Ascending aorta (tissue), 2 donors: Measurements from ENCODE around the gene PHKA2. TPM values are rescaled to one million over a fixed set of nuclear protein-coding genes. Genes with fewer than 3 reads are reported as not detected.

Experiments used
- DNase-seq, 2 donors: peaks; one replicate each; pipeline ENCODE4 v3.0.0-alpha.2; 2019; ENCODE audit warnings: low spot score in 2 of 2
- H3K27ac ChIP-seq, 2 donors: fragments of 200-600 bp; sonication (generic); one replicate each; pipeline ENCODE4 v1.5.1; 2016 to 2017; ENCODE audit warnings: mild to moderate bottlenecking in 1 of 2
- H3K27me3 ChIP-seq: fragments of 200-600 bp; sonication (generic); one replicate; pipeline ENCODE4 v1.5.1; 2017
- H3K36me3 ChIP-seq, 2 donors: fragments of 200-600 bp; sonication (generic); one replicate each; pipeline ENCODE4 v1.5.1; 2016
- H3K4me1 ChIP-seq, 2 donors: fragments of 200-600 bp; sonication (generic); one replicate each; pipeline ENCODE4 v1.5.1; 2016 to 2017; ENCODE audit warnings: mild to moderate bottlenecking in 1 of 2
- H3K4me3 ChIP-seq, 2 donors: fragments of 200-600 bp; sonication (generic); one replicate each; pipeline ENCODE4 v1.5.1; 2016 to 2017; ENCODE audit warnings: mild to moderate bottlenecking in 1 of 2
- H3K9me3 ChIP-seq, 2 donors: fragments of 200-600 bp; sonication (generic); one replicate each; pipeline ENCODE4 v1.5.1; 2016
- intact Hi-C: fragments of 100-400 bp; cut with DNase I; formaldehyde crosslinking; loops from one replicate; pipeline ENCODE4 v1.15.1; 2023
- total RNA-seq: library from RNA; depleted of rRNA; stranded (reverse); fragments of >200 nt; gene quantifications from one replicate; pipeline ENCODE4 v1.1.0, GENCODE V29; 2016
- TF ChIP-seq, protein P1 (sequence below), 3 experiments: fragments of 200-600 bp in 2 of 3; fragments of 450-650 bp in 1 of 3; sonication (generic) in 2 of 3; IDR thresholded peaks; one replicate each; pipeline ENCODE4 v1.5.1; 2016 to 2019; ENCODE audit warnings: antibody characterized with exemption in 3 of 3, mild to moderate bottlenecking in 1 of 3, moderate library complexity in 1 of 3

The PHKA2 gene
- total RNA-seq, 1 donor from 2014 or later = 16.0 TPM

DNA sequence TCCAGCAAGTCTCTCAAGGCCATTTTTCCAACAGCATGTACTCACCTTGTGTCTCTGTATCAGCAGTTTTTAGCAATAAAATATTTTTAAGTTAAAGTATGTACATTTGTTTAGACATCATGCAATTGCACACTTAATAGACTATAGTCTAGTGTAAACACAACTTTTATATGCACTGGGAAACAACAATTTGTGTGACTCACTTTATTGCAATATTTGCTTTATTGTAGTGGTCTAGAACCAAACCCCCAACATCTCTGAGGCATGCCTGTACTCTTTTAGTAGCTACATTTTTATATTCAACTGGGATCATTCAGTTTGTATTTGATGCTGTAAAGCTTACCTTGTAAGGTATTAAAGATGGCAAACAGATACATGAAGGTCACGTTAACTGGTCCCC is 14.7 kb upstream of the PHKA2 start:
- H3K4me1 ChIP-seq = peaks cover 0 to 3% of the 10 kb centered on the region in 2 donors
- no peaks in the 10 kb centered on the region for H3K9me3 ChIP-seq
- no peak overlapping the region for H3K4me3 ChIP-seq
- no peaks in the 10 kb centered on the region for H3K36me3 ChIP-seq
- intact Hi-C loops = no loop called here
- no peak overlapping the region for H3K27ac ChIP-seq
- DNase-seq = no peak
- TF ChIP-seq, protein P1, sequence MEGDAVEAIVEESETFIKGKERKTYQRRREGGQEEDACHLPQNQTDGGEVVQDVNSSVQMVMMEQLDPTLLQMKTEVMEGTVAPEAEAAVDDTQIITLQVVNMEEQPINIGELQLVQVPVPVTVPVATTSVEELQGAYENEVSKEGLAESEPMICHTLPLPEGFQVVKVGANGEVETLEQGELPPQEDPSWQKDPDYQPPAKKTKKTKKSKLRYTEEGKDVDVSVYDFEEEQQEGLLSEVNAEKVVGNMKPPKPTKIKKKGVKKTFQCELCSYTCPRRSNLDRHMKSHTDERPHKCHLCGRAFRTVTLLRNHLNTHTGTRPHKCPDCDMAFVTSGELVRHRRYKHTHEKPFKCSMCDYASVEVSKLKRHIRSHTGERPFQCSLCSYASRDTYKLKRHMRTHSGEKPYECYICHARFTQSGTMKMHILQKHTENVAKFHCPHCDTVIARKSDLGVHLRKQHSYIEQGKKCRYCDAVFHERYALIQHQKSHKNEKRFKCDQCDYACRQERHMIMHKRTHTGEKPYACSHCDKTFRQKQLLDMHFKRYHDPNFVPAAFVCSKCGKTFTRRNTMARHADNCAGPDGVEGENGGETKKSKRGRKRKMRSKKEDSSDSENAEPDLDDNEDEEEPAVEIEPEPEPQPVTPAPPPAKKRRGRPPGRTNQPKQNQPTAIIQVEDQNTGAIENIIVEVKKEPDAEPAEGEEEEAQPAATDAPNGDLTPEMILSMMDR (IDR thresholded peaks at IDR 0.05) = no peak
- H3K27me3 ChIP-seq = no peaks in the 10 kb centered on the region

DNA sequence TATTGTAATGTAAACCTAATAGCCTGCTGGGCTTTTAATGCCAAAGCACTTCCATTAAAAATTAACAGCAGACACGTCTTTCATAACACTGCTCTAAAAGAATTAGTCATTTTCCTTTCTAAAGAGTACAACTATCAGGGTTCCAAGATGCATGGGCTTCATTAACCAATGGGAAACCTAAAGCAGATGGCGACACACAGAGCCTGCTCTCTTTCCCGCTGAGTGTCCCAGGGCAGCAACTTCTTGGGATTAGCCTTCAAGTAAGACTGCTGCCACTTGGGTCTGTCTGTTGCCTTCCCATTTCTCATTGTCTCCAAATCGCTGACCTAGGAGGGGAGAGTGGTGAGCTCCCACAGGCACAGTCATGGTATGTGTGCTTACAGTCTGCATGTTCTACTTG is 14.0 kb upstream of the PHKA2 start:
- H3K4me1 ChIP-seq = peaks cover 0 to 3% of the 10 kb centered on the region in 2 donors
- TF ChIP-seq, protein P1 (IDR thresholded peaks at IDR 0.05) = no peak
- no peak overlapping the region for H3K27ac ChIP-seq
- H3K27me3 ChIP-seq = no peaks in the 10 kb centered on the region
- no peak for DNase-seq
- no peaks in the 10 kb centered on the region for H3K36me3 ChIP-seq
- intact Hi-C loops = no loop called here
- no peaks in the 10 kb centered on the region for H3K9me3 ChIP-seq
- no peak overlapping the region for H3K4me3 ChIP-seq

GRCh38 chrX:18996536-18996935 is 12.6 kb upstream of the PHKA2 start:
- intact Hi-C loops = no loop called here
- DNase-seq = no peak

DNA sequence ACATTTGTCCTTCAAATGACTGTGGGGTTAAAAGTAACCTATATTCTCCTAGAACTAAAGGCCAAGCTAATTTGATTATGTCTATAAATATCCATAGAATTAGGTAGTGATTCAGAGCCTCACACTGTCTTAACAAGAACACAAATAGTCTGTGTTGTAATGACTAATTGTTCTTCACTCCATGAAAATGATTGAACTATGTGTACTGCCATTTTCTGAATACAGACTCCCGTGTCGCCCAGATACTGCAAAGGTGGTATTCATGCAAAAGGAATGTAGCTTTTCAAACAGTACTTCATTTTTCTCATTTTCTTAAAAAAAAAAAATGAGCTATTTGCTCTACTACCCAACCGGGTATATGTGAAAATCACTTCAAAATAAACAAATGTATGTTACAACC is 11.3 kb upstream of the PHKA2 start:
- Histone ChIP-seq H3K4me1 (peaks cover 0 to 3% of the 10 kb centered on the region in 2 donors), H3K9me3 (no peaks in the 10 kb centered on the region), H3K27me3 (no peaks in the 10 kb centered on the region), H3K27ac (no peak overlapping the region), H3K36me3 (no peaks in the 10 kb centered on the region), H3K4me3 (no peak overlapping the region)
- intact Hi-C loops = no loop called here
- TF ChIP-seq, protein P1 (IDR thresholded peaks at IDR 0.05) = no peak
- DNase-seq = no peak

More at GRCh38 chrX:18996536-18996935, 12.6 kb upstream of the PHKA2 start:
- H3K4me1 ChIP-seq = peaks cover 0 to 3% of the 10 kb centered on the region in 2 donors
- H3K27ac ChIP-seq = no peak overlapping the region
- no peaks in the 10 kb centered on the region for H3K36me3 ChIP-seq
- no peaks in the 10 kb centered on the region for H3K27me3 ChIP-seq
- H3K4me3 ChIP-seq = no peak overlapping the region
- TF ChIP-seq, protein P1 (IDR thresholded peaks at IDR 0.05) = no peak
- H3K9me3 ChIP-seq = no peaks in the 10 kb centered on the region

DNA sequence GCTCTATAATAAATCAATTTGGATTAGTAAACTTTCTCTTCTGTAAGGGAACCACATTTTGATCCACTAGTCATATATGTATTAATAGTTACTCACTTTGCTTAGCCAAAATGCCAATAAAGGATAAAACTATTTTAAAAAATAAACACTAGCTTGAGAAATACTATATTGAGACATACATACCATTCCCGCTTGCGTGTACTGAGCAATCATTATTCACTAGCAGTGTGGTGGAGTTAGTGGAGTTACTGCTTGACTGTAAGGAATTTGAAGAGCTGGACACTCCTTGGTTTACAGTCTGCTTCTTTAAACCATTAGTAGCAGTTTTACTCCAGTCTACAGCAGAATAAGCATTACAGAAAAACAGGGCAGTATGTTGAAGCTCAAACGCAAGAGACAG is 10.8 kb upstream of the PHKA2 start:
- peaks cover 0 to 3% of the 10 kb centered on the region in 2 donors for H3K4me1 ChIP-seq
- TF ChIP-seq, protein P1 (IDR thresholded peaks at IDR 0.05) = no peak
- H3K27me3 ChIP-seq = no peaks in the 10 kb centered on the region
- no peak overlapping the region for H3K27ac ChIP-seq
- intact Hi-C loops = no loop called here
- no peaks in the 10 kb centered on the region for H3K9me3 ChIP-seq
- no peak overlapping the region for H3K4me3 ChIP-seq
- DNase-seq = no peak
- H3K36me3 ChIP-seq = no peaks in the 10 kb centered on the region

DNA sequence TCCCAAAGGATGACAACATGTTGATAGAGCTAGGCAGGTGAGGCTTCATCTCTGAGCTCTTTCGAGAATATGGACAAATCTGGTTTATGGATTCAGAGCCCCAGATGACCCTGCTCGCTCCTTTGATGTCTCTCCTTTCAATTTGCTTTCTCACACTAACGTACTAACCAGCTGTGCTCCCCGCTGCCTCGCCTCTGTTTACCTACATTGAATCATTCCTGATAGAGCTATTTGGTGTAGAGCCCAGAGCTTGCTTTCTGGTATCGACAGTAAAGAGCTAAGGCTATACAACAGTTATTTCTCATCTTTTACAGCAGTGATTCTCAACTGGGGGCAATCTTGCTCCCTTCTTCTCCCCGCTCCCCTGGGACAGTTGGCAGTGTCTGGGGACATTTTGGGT is 8.9 kb upstream of the PHKA2 start:
- Histone ChIP-seq H3K27me3 (no peaks in the 10 kb centered on the region), H3K9me3 (no peaks in the 10 kb centered on the region), H3K4me1 (no peaks in the 10 kb centered on the region), H3K4me3 (no peak overlapping the region), H3K36me3 (no peaks in the 10 kb centered on the region), H3K27ac (no peak overlapping the region)
- DNase-seq = no peak
- intact Hi-C loops = no loop called here
- TF ChIP-seq, protein P1 (IDR thresholded peaks at IDR 0.05) = no peak
